HG03460 (cell line): ENCODE measurements around the gene NINJ2.

Experiments used
- ATAC-seq: cut with Tn5 transposase; IDR thresholded peaks from one replicate; pipeline ENCODE4 v1.9.1; 2021; ENCODE audit not compliant: unreplicated experiment

Gene NINJ2

GRCh38 chr12:553216-554000 lies 109.8 kb downstream of the NINJ2 start:
- ATAC-seq, result no peak

DNA sequence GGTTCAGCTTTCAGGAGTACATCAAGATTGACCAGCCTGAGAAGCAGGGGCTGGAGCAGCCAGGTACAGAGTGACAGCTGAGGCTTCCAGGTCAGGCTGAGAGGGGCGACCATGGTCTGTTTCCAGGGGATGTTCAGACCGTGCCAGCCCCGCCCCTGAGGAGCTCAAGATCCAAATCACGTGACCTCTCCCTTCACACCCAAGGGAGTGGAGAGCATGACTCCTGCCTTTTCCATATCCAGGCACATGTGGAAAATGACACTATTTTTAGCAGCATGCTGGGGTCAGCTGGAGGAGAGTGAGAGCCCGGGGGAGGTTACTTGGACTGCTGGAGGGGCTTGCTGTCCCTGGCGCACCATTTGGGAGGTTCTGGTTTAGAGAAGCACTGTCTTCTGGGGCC lies 110.8 kb downstream of the NINJ2 start:
- no peak for ATAC-seq

DNA sequence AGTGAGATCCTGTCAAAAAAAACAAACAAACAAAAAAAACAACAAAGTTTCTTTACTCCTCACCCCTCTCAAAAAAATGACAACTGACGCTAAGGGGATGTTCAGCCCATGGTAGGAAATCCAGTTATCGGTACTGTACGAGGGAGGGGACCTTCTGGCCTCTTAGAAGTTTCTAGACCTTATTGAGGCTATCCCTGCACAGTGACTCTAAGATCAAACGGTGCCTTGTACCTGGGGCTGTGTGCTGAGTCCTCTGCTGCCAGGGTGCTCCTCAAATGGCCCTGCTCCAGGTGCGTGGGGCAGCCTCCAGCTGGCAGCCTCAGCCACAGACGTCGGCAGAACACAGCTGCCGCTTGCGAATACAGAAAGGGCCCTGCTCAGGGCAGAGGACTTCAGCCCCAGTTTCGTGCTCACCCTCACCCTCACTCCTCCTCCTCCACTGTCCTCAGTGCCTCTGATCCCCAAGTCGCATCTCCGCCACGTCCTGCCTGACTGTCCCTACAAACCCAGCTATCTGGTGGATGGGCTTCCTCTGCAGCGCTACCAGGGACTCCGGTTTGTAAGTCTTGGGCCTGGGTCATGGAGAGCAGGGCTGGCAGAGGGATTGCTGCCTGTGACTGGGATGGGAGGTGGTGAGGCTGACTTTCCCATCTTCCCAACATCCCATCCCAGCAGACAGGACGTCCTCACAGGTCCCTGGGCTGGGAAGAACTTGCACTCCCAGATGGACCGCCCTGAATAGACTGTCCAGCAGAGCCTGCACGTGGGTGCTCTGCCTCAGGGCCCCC lies 112.6 kb downstream of the NINJ2 start:
- no peak for ATAC-seq

DNA sequence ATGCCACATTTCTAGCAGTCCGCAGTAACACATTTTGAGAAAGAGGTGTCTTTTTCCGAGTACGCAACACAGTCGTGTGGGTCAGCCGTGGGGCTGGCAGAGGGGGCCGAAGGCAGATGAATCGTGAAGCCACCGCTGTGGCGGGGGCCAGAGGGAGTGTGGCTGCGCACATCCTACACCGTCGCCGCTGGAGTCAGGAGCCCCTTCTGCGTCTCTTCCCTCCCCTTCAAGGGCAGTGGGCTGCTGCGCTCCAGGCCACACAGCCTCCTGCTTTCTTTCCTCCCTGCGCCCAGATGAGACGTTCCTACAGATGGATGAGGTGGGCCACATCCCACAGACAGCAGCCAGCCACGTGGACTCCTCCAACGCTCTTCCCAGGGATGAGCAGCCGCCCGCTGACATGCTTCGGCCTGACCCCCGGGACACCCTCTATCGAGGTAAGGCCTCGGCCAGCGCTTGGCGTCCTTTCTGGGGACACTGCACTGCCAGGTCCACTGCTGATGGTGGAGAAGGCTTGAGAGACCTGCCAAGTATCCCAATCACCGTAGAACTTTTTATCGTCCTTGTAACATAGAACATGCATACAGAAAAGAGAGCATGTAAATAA lies 113.7 kb downstream of the NINJ2 start:
- no peak for ATAC-seq

GRCh38 chr12:547883-548470 lies 115.3 kb downstream of the NINJ2 start:
- no peak for ATAC-seq

DNA sequence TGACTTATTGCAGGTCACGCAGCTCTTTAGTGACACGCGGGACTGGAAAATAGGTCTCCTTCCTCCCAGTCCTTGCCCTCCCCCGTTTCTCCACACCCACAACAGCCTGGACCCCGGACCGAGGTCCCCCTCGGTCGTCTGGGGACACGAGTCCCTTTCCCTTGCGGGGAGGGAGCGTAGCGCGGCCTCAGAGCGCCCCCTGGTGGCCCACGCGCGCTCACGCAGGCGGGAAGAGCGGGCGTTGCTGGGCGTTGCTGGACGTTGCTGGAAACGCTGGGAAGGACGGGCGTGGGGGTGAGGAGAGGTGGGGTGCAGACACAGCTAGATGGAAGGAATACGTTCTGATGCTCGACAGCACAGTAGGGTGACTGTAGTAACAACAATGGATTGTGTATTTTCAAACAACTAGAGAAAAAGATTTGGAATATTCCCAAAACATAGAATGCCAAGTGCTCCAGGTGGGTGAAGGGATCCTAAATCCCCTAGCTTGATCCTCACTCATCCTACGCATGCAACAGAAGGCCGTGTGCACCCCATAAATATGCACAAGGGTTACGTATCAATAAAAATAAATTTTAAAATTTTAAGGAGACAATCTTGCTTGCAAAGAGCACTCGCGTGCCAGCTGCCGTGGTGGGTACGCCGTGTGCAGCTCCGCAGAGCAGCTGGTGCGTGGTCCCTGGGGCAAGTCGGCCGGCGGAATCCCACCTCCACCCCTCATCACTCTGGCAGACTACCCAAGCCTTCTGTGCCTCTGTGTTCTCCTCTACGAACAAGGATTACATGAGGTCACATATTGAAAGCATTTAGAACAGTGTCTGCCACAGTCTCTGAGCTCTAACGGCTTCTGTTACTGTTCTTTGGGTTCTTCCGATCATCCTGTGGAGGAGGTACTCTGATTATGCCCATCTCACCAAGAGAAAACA lies 116.1 kb downstream of the NINJ2 start:
- no peak for ATAC-seq

DNA sequence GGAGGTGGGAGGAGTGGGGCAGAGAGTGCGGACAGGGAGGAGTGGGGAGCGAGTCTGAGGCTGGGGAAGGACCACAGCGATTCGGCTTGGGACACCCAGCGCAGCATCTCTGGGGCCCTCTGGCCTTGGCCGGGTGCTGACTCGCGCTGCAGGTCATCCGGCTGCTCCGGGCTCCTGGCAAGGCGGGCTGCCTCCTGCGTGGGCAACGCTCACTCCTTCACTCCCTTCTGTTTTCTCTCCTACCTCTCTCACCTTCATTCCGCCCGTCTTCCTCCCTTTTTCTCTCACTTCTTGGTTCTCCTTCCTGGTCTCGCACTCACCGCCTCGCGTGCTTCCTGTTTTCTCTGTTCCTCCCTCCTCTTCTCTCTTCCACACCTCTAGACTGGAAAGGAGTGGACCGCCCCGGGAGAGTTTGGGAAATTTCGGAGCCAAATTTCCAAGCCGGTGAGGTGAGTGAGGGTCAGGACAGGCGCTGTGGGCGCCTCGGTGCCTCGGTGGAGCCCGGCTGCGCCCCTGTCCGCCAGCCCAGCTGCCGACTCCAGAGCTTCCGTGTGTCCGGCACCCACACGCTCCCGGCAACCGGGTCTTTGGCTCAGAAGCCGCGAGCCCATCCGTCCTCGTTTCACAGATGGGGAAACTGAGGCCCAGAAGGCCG lies 116.9 kb downstream of the NINJ2 start:
- ATAC-seq, result no peak

DNA sequence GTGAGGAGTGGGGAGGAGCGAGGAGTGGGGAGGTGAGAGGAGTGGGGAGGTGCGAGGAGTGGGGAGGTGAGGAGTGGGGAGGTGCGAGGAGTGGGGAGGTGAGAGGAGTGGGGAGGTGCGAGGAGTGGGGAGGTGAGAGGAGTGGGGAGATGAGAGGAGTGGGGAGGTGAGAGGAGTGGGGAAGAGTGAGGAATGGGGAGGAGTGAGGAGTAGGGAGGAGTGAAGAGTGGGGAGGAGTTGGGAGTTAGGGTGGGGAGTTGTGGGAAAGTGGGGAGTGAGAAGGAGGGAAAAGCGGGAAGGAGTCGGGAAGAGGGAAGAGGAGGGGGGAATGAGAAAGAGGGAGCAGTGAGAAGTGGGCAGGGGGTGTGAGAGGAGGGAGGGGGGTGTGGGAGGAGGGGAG lies 117.4 kb downstream of the NINJ2 start:
- no peak for ATAC-seq

DNA sequence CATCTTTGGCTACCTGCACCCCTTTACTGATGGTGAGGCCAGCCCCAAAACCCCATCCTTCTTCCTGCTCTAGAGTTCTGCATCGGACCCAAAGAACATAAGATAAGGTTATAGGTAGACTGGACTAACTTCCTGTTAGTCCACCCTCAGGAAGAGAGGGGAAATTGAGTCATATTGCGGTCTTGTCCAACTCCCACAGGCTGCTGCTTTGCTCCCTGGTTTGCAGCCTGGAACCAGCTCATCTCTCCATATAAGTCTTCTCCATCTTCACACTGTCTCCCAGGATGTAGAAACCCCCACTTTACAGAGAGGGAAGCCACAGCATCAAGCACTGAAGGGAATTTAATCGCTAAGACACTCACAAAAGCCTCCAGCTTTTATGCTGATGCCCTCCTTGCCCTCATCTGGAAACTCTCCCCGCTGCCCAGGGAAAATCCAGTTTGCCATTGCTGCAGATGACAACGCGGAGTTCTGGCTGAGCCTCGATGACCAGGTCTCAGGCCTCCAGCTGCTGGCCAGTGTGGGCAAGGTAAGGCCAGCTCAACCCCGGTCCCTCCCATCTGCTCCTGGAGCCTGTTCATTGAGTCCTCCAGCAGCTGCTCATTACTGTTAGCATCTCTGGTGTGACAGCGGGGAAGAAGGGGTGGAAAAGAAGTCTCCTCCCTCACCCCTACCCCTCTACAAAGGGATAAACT lies 118.2 kb downstream of the NINJ2 start:
- no peak for ATAC-seq

DNA sequence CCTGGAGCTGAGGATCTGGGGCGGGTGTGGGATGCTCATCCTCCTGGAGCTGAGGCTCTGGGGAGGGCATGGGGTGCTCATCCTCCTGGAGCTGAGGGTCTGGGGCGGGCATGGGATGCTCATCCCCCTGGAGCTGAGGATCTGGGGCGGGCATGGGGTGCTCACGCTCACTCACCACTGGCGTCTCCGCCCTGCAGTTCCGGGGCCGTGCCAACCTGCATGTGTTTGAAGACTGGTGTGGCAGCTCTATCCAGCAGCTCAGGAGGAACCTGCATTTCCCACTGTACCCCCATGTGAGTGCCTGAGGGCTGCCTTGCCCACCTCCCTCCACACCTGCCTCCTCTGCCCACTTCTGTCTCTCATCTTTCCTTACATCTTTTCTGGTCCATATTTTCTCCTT lies 119.1 kb downstream of the NINJ2 start:
- ATAC-seq, result no peak

DNA sequence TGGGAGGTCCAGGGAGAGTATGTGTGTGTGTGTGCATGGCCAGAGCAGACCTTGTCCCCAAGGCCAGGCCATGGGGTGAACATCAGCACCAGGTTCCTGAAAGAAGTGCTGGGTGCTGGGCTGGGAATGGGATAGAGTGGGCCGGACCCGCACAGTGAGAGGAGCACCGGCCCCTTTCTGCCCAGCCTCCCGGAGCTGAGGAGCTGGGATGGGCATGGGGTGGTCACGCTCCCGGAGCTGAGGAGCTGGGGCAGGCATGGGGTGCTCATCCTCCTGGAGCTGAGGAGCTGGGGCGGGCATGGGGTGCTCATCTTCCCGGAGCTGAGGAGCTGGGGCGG lies 120.2 kb downstream of the NINJ2 start:
- no peak for ATAC-seq

DNA sequence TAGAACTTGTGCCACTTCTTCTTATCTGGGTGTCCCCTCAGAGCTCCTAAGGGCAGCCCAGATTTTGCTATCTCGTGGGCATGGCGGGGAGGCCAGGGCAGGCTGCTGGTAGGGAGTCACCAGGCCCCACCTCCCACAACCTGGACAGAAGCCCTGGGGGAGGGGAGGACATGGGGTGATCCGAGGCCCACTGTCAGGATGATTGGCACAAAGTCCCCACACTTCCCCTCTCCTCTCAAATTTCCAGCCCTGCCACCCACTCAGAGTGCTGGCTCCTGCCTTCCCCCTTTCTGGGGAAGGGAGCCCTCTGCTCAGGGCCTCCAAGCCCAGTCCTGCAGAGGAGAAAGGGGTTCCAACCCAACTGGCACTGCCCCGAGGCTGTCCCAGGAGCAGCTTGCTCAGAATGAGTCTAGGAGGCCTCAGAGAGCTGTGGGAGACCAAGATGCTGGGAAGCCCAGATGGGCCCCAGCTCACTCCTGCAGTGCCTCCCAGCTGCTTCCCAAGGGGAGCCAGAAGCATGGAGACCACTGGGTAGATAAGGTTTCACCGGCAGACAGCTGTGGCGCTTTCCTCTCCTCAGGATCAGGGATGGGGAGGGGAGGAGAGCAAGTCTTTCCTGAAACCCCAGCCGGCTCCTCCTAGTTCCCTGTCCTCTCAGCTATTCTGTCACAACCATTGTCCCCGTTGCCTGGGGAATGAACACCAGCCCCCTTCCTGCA lies 120.7 kb downstream of the NINJ2 start:
- ATAC-seq, result no peak

DNA sequence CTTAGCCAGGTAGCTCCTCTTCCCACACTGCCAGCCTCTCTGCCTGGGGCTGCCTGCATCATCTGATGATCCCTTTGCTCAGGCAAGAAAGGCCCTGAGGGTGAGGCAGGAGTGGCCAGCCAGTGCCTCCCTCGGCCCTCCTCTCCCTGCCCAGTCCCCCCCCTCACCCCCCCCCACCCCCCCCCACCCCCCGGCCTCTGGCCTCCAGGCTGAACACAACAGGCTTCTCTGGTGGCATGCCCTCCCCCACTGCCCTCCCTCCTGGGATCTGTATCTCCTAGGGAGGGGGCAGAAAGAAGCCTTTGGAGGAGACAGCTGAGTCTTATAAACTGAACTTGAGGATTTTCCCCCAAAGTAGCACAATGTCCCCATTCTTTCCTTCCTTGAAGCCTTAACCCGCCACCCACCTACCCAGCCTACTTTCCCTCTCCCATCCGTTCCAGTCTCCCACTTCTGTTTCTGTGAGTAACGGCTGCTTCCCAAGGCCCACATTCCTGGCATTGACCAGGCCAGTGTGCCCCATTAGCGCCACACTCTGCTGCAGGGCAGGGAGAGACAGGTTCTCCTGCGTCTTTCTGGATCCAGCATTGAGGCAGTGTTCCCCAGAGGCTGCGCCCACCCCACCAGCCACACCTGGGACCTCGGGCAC lies 121.4 kb downstream of the NINJ2 start:
- no peak for ATAC-seq

GRCh38 chr12:539540-540310 lies 123.5 kb downstream of the NINJ2 start:
- ATAC-seq, result no peak

DNA sequence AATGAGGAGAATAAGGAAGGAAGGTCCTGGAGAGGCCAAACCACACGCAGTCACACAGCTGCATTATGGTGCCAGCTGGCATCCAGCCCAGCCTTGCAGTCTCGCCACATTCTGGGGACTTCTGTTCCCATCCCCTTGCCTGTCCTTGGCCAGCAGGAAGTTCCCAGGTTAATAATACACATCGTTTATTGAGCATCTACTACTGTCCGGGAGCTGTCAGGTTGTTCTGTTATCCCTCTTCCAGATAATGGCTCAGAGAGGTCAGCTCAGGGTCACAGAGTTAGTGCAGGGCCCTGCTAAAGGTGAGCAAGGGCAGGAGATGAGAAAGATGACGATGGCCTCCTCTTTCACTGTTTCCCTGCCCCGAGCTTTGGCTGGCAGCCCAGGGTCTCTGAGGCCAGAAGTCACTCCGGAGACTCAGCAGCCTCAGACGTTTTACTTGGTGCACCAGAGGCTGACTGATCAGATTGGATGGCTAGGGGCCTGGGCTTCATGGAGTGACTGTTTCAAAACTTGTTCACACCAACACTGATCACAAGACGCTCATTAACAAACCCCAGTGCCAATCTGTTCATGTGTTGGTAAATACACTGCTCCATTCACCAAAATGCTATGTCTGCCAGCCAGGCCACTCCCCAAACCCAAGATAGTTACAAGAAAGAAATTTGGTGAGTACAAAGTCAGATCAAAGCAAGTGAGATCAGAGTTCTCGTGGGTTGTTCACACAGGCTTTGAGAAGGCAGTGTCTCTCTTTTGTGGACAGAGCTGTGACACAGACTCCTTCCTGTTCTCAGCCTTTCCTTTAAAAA lies 124.3 kb downstream of the NINJ2 start:
- no peak for ATAC-seq

DNA sequence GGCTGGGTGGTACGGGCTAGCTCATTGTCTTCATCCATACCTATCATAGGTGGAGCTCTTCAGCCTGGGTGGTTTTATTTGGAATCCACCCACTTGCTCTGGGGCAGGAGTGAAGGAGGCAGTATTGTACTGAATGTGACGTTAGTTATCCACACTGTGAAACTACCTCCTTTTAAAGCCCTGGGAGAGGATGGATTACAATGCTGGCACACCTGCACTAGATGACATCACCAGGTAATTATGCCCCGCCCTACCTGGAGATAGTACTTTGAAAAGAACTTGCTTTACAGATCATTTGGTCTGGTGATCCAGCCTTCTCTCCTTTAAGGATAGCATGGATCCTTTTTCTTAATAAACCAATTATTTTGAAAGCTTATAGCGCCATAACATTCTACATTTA lies 125.5 kb downstream of the NINJ2 start:
- no peak for ATAC-seq

DNA sequence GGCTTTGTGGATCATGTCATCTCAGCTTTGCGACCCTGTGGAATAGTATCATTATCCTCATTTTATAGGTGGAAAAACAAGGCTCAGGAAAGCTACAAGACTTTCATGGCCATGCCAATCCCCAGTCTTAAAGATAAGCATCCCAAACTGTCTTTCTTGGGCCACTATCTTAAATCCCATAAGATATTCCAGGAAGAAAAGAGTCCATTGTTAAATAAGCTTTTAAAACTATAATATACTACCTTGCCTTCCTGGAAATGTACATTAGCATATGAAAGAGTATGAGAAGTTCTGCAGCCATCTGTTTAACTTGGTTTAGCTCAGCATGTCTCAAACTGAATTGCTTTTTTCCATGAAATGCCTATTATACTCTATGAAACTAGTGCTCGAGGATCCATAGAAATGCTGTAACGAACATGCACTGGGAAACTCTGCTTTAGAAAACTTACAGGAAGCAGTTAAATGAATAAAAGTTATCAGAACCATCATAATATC lies 126.4 kb downstream of the NINJ2 start:
- ATAC-seq, result no peak
